GM12873 (cell line): ENCODE measurements around the gene NRROS.

Experiments used
- TF ChIP-seq, protein P1 (sequence below): IDR thresholded peaks from 2 replicates; pipeline ENCODE4 v1.5.1; 2012; ENCODE audit warnings: low read depth, mild to moderate bottlenecking, moderate library complexity, low read length, control low read depth; ENCODE audit not compliant: insufficient read depth; ENCODE audit errors: missing control alignments

Gene NRROS

DNA sequence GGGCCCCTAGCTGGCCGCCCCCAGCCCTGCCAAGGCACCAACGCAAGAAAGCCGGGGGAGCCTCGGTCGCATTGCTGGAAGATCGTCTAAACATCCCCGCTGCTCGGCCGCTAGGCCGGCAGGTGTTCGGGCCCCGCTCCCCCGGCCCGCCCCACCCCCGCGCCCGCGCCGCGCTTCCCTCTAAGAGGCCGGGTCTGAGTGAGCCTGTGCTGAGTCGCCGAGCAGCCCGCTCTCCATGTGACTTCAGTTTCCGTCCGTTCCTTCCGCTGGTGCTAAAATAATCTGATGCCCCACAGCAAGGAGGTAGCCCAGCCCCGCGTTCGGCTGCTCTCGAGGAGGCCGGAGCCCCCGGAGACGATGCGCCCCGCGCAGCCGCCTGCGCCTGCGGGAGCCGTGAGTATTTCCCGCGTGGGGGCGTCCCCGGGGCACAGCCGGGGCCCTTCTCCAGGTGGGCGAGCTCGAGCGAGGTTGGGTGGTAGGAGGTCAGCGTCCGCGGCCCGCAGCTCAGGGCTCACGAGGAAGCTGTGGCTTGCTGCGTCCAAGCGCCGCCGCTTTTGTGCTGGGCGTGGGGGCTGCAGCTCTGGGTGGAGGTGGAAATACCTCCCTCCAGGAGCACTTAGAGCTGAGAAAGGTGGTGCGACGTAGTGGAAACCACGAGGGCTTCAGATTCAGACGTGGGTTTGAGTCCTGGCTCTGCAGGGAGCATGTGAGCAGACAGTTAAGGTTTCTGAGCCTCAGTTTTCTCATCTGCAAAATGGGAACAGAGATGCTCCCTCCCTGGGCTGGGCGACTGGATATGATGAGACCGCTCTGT is at the start of gene NRROS:
TSS of gene NRROS (plus strand) at position 212 of the 814 bp plus-strand sequence. CDS start 14,846 bp downstream, outside the sequence.
- TF ChIP-seq, protein P1, sequence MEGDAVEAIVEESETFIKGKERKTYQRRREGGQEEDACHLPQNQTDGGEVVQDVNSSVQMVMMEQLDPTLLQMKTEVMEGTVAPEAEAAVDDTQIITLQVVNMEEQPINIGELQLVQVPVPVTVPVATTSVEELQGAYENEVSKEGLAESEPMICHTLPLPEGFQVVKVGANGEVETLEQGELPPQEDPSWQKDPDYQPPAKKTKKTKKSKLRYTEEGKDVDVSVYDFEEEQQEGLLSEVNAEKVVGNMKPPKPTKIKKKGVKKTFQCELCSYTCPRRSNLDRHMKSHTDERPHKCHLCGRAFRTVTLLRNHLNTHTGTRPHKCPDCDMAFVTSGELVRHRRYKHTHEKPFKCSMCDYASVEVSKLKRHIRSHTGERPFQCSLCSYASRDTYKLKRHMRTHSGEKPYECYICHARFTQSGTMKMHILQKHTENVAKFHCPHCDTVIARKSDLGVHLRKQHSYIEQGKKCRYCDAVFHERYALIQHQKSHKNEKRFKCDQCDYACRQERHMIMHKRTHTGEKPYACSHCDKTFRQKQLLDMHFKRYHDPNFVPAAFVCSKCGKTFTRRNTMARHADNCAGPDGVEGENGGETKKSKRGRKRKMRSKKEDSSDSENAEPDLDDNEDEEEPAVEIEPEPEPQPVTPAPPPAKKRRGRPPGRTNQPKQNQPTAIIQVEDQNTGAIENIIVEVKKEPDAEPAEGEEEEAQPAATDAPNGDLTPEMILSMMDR: no peak

DNA sequence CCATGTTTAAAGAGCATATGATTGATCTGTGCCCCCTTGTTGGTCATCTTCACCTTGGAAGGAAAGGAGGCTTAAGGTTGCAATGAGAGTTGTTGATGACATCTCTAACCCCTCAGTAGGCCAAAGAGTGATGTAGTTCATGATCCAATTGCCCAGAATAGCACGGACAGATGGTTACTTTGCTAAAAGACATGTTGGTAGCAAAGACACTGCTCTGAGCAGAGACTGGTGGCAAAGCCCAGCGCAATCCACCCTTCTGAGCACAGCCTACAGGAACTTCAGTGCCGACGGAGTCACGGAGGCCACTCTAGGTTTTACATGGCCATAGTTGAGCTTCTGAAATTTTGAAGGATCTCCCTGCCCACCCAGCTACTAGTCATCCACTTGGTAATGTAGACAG is 49.2 kb upstream of the NRROS start:
- TF ChIP-seq, protein P1: no peak

DNA sequence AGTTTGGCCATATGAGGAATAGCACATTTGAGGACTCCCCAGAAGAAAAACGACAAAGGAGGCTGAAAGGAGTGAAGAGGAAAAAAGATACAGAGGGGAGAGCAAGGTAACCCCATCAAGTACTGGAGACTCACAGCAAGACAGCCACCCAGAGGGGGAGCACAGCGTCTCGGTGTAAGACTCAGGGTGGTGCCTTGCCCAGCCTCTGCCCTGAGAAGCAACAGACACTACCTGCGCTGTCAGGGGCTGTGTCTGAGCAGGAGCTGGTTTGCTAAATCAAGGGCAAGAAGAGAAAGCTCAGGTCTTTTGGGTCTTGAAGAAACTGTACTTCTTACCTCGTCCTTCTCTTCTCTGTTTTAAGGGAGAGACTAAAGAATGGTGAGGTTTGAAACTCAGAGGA is 43.1 kb upstream of the NRROS start:
- TF ChIP-seq, protein P1: no peak

DNA sequence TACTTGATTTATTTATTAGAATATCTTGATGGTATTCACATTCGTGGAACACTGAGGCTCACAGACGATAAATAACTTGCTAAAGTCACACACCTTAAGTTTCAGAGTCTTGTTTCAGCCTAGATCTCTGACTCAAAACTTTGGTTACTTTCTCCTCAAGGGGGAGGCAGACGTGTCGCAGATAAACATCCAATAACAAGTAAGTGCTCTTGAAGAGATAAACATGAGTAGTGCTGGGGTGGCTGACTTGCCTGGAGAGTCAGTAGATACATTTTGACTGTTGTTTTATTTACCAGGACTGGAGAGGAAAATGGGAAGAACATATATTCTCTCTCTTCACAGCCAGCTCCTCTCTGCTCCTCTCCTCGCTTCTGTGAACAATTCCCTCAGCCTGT is 39.8 kb upstream of the NRROS start:
- TF ChIP-seq, protein P1: no peak

DNA sequence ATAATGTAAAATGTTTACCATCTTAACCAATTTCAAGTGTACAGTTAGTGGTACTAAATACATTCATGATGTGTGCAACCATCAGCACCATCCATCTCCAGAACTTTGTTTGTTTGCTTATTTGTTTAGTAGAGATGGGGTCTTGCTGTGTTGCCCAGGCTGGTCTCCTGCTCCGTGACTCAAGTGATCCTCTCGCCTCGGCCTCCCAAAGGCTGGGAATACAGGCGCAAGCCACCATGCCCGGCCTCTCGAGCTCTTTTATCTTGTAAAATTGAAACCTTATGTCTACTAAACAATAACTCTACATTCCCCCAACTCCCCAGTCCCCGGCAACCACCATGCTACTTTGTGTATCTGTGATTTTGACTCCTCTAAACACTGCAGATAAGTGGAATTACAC is 39.1 kb upstream of the NRROS start:
- TF ChIP-seq, protein P1: no peak

DNA sequence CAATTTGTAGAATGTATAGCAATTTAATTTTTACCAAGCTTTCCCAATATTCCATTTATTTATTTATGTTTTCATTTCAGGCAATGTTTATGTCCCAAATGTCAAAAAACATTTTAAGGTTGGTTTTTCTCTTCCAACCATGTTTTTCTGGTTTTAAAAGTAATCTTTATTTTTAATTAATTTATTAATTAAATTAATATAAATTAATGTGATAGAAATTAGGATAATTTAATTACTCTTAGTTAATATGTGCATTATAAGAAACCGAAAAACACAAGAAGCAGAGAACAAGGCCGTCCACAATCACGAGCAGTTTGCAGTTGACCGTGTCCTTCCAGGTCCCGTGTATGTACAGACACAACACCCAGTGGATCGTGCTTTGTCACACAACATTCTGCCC is 36.8 kb upstream of the NRROS start:
- TF ChIP-seq, protein P1: no peak

DNA sequence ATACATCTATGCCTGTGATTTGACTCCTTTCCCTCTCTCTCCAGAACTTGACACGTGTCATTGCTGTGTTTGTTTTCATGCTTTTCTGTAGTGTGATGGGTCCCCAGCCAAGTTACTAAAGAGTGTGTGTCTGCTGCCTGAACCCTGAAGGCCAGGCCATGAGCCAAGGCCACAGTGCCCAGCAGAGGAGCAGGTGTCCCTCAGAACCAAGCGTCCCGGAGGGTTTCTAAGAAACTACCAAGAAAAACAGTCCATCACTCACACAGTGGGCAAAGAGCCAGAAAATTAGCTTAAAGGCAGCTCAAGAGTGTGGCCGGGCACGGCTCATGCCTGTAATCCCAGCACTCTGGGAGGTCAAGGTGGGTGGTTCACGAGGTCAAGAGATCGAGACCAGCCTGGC is 35.8 kb upstream of the NRROS start:
- TF ChIP-seq, protein P1: no peak
